Psoas muscle (tissue), 8 donors: Measurements from ENCODE around the gene RASL11A. TPM values are rescaled to one million over a fixed set of nuclear protein-coding genes. Genes with fewer than 3 reads are reported as not detected.

Experiments used
- ATAC-seq, 4 donors: fragments of 200-7000 bp; cut with Tn5 transposase; one replicate each; pipeline ENCODE4 v1.9.1; 2020; ENCODE audit warnings: moderate library complexity in 3 of 4, mild to moderate bottlenecking in 2 of 4
- DNase-seq, 2 donors: peaks; one replicate each; pipeline ENCODE4 v3.0.0-alpha.2; 2020
- H3K27ac ChIP-seq: fragments of 200-600 bp; one replicate; pipeline ENCODE4 v1.8.0; 2022
- H3K27me3 ChIP-seq, 3 donors: fragments of 200-600 bp in 1 of 3; one replicate each; pipeline versions ENCODE4 v1.6.1 to v1.8.0; 2013 to 2022; ENCODE audit warnings: low read length in 2 of 3, mild to moderate bottlenecking in 2 of 3, moderate library complexity in 1 of 3; ENCODE audit not compliant: insufficient read depth in 3 of 3
- H3K36me3 ChIP-seq, 2 donors: fragments of 200-600 bp in 1 of 2; one replicate each; pipeline versions ENCODE4 v1.6.1 to v1.8.0; 2013 to 2022; ENCODE audit warnings: low read depth in 1 of 2, mild to moderate bottlenecking in 1 of 2, moderate library complexity in 1 of 2; ENCODE audit not compliant: insufficient read depth in 1 of 2
- H3K4me1 ChIP-seq: fragments of 200-600 bp; one replicate; pipeline ENCODE4 v1.8.0; 2022
- H3K4me3 ChIP-seq: fragments of 200-600 bp; one replicate; pipeline ENCODE4 v1.8.0; 2022; ENCODE audit warnings: mild to moderate bottlenecking
- H3K9me3 ChIP-seq: fragments of 200-600 bp; one replicate; pipeline ENCODE4 v1.8.0; 2022
- CTCF ChIP-seq: fragments of 200-600 bp; IDR thresholded peaks from one replicate; pipeline ENCODE4 v1.8.0; 2022; ENCODE audit warnings: antibody characterized with exemption
- WGBS, 3 donors: extraction: QIAGEN DNeasy Blood & Tissue Kit; methylation state at CpG; one replicate each; pipeline versions ENCODE4 v1.1.6 to v1.1.7; 2013; 5-methylcytosine and 5-hydroxymethylcytosine counted together
- intact Hi-C, 2 donors: fragments of 100-400 bp; cut with DNase I; formaldehyde crosslinking; loops; one replicate each; pipeline versions ENCODE4 v1.11.0 to v1.14.2; 2022
- polyA plus RNA-seq, 3 donors: library from polyadenylated mRNA; stranded (reverse); fragments of 200-250 nt; gene quantifications; one replicate each; pipeline ENCODE4 v1.2.3, GENCODE V29; 2013
- total RNA-seq, 4 donors: library from RNA; stranded (reverse); fragmentation: NEBNext Ultra II Directional in 2 of 4; extraction: Animal tissue kit (Norgen Biotek cat#: 25700) in 2 of 4; gene quantifications; one replicate each; pipeline versions ENCODE4 v1.2.1 to v1.2.4, GENCODE V29; 2021 to 2023
- donor health status: healthy with polysubstance abuse.
- donor health status: DM: no; HTN: no; CAD: no; lungs with moderate emphysema.
- donor health status: Bipolar disorder and iron deficiency.
- donor health status: healthy.
- donor health status: DM: yes; HTN: yes; CAD: no.
- donor health status: DM: no; HTN: no; CAD: no.
- donor health status: DM: no; HTN: no; CAD: no.
- donor health status: DM: yes; HTN: yes; CAD: no.

RASL11A gene
- total and polyA plus RNA-seq, 7 donors = 2.3 to 6.4 (median 3.3) TPM

- no peaks in the 10 kb centered on the region for H3K9me3 ChIP-seq
- no peak for DNase-seq
- no peak overlapping the region for H3K4me3 ChIP-seq
- 70 to 86% (median 81%) methylated on average over 1 of the region's 1 CpG for WGBS, 3 donors
- no peak for TF ChIP-seq CTCF
- peaks cover 0 to 3% (median 2%) of the 10 kb centered on the region in 3 donors for H3K27me3 ChIP-seq
- no peaks in the 10 kb centered on the region for H3K4me1 ChIP-seq
- no peak for ATAC-seq
- H3K27ac ChIP-seq = no peak overlapping the region
- H3K36me3 ChIP-seq = no peaks in the 10 kb centered on the region
- intact Hi-C loops = loop anchor here (5.0 to 10.0 kb wide), 2 partner anchors 294 to 297 kb away; no protein-coding TSS in a partner anchor
Measured at GRCh38 chr13:27281420-27281819, 10.8 kb downstream of the RASL11A start.

GRCh38 chr13:27283906-27284493 is 13.4 kb downstream of the RASL11A start:
- H3K36me3 ChIP-seq = no peaks in the 10 kb centered on the region
- H3K27ac ChIP-seq = no peak overlapping the region
- ATAC-seq (peak in 3 of 4 donors; percentile 36 to 53 (median 48)), DNase-seq (no peak)
- no peaks in the 10 kb centered on the region for H3K4me1 ChIP-seq
- intact Hi-C loops = loop anchor here (5.0 to 10.0 kb wide), 2 partner anchors 297 to 299 kb away; no protein-coding TSS in a partner anchor
- WGBS, 3 donors = 83 to 88% (median 87%) methylated on average over 4 of the region's 4 CpGs
- peaks cover 0 to 3% (median 2%) of the 10 kb centered on the region in 3 donors for H3K27me3 ChIP-seq
- no peak overlapping the region for H3K4me3 ChIP-seq
- no peaks in the 10 kb centered on the region for H3K9me3 ChIP-seq
- TF ChIP-seq CTCF = peak; percentile 29

- Histone ChIP-seq H3K36me3 (no peaks in the 10 kb centered on the region), H3K9me3 (no peaks in the 10 kb centered on the region), H3K4me3 (no peak overlapping the region), H3K27me3 (peaks cover 0 to 3% (median 0%) of the 10 kb centered on the region in 3 donors), H3K4me1 (no peaks in the 10 kb centered on the region), H3K27ac (no peak overlapping the region)
- no peak for ATAC-seq
- 74 to 82% (median 80%) methylated on average over 4 of the region's 4 CpGs for WGBS, 3 donors
- intact Hi-C loops = loop anchor here in 1 of 2 donors (10.0 kb wide), 1 partner anchor 304 kb away; no protein-coding TSS in a partner anchor
- no peak for DNase-seq
- no peak for TF ChIP-seq CTCF
Measured at GRCh38 chr13:27288392-27288791, 17.8 kb downstream of the RASL11A start.

GRCh38 chr13:27289011-27289665 is 18.5 kb downstream of the RASL11A start:
- H3K9me3 ChIP-seq = no peaks in the 10 kb centered on the region
- no peak for TF ChIP-seq CTCF
- H3K4me3 ChIP-seq = no peak overlapping the region
- no peak overlapping the region for H3K27ac ChIP-seq
- DNase-seq (no peak), ATAC-seq (no peak)
- H3K27me3 ChIP-seq = peaks cover 0 to 3% (median 0%) of the 10 kb centered on the region in 3 donors
- WGBS, 3 donors = 41 to 61% (median 44%) methylated on average over 2 of the region's 2 CpGs
- intact Hi-C loops = loop anchor here in 1 of 2 donors (10.0 kb wide), 1 partner anchor 304 kb away; no protein-coding TSS in a partner anchor
- H3K36me3 ChIP-seq = no peaks in the 10 kb centered on the region
- H3K4me1 ChIP-seq = no peaks in the 10 kb centered on the region
